Activated T-cell treated with anti-CD3 and anti-CD28 coated beads for 4 hours (primary cell): ENCODE results near the gene S100A11.

Source experiments
- DNase-seq: peaks from one replicate; pipeline ENCODE4 v3.0.0-alpha.2; 2020

S100A11 gene

DNA sequence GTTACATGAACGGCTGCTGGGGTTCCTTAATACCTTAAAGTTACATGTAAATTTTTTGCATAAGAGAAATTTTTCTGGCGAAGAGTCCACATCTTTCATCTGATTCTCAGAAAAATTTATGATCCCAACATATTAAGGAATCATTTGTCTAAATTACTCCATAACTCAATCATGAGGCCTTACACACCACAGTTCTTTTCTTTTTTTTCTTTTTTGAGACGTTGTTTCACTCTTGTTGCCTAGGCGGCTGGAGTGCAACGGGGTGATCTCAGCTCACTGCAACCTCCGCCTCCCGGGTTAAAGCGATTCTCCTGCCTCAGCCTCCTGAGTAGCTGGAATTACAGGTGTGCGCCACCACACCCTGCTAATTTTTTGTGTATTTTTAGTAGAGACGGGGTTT lies 2.1 kb upstream of the S100A11 start:
- no peak for DNase-seq

DNA sequence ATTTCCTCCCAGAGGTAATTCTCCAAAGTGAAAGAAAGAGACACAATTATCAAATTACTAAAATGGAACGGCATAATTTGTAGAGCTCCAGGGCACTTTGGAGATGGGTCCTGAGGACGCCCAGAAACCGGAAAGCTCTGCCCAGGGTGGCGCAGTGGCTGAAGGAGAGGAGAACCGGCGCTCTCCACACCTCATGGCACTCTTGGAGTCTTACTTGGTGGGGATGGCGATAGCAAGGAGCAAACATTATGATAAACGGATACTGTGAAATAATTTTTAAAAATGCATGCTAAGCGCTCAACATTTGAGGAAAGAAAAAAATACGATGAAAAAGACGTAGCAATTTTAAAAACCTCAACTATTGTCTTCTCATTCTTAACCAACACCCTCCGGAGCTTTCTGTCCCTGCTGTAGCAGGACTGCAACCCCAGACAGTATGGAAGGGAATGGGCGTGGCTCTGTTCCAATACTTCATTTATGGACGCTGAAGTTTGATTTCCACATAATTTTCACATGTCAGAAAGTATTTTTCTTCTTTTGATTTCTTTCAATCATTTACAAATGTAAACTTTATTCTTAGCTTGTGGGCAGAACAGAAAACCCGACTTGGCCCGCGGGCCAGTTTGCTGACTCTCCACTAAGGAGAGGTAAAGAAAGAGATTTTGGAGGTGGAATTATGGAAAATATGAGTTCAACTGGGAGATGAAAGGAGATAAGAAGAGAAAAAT lies 1.1 kb downstream of the S100A11 start:
- no peak for DNase-seq

DNA sequence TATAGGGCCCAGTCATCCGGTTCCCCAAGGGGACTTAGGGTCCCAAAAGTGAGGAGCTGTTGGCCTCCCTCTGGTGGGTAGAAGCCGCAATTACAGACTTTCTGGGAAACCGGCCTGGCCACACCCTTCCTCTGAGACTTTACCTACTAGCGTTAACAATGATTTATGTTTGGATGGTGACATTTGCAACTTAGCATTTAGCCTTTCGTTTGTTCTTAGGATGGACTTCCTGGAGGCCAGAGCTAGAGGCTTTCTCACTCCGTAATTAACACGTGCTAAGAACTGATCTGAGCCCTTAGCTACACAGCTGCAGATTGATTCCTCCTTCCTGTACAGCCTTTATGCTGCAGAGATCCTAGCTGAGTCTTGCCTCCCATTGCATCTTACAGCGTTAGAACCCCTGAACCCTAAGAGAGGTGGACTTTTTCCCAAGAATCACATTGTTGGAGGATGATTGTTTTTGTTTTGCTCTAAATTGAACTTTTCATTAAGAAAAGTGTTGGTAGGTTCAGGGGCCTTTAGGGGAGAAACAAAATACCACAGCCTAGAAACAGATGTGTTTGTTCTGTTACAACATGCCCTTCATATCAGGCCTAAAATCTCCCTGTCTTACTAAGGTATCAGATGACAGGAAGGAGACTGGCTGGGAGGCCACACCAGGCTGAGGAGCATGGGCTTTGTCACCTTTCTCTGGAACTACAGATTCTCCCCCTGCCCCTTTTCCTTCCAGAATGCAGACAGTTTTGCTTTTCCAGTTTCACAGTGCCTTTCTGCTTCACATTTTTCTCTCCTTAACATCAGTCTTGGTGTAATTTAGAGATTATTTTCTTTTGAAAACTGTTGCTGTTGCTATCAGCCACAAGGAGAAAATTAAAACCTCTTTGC lies 1.9 kb downstream of the S100A11 start:
- peak; percentile 43 for DNase-seq

DNA sequence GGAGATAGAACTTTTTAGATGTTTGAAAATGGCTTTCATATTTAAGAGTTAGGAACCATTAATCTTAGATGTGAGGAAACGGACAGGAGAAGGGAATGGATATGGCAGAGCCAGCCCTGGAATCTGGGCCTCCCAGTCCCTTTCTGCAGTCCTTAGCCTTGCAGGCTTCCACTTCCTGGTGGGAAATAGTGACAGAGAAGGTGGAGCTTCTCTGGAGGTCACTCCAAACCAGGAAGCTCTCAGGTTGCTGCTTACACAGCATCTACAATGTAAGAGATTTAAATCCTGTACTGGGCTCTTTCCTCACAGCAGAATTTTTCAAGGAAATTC lies 2.5 kb downstream of the S100A11 start:
- DNase-seq = no peak

DNA sequence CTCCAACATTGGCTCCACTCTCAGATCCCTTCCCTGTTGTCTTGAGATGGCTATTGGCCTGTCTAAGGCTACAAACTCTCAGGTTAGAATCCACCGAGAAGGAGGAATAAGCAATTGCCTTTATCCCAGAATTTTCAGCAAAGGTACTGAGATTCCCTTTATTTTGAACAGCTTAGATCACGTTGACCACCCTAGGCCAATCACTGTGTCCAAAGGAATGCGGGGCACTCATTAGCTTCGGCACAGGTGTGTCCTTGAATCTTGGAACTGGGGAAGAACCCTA lies 6.9 kb downstream of the S100A11 start:
- DNase-seq = no peak

DNA sequence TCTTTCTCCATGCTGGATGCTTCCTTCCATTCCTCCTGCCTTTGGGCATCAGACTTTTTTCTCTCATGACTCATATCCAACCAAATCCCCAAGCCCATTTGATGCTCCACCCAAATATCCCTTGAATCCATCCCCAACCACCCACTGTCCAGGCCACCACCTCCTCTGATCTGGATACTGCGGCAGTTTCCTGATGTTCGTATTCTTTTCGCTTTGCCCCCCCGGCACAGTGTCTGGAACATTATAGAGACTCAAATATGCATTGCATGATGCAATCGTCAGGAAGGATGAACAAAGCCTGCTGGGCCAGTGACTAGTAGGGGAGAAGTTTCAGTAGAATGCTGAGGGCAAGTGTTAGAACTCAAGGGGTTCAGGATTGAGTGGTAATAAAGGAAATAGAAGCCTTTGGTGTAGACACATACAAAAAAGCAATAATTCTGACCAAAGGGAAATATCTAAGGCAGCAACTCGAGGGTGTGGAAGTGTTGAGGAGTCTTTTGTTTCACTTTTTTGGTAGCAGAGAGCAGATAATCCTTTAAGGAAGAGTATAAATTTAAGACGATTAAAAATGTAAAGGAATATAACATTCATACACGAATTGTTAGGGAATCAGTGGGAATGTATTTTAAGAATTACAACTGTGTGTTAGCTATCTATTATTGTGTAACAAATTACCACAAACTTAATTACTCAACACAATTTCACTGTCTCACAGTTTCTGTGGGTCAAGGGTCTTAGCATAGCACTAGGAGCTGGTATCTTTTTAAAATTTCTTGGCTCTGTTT lies 7.5 kb downstream of the S100A11 start:
- no peak for DNase-seq

DNA sequence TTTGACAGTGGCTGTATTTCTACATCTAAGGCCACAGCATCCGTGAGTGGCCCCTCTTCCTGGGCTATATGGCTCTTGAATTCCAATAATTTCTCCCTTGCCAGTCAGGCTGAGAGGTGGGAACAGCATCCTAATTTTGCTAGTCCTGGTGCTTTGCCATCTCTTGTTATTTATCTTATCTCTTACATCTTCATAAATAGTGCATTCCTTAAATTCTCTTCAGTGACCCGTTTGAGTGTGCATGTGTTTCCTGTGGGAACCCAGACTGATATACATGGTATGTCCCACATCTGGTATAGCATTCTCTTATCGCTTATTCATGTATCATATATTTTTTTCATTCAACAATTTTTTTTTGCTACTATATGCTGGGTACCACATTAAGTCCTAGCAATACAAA lies 9.9 kb downstream of the S100A11 start:
- no peak for DNase-seq

DNA sequence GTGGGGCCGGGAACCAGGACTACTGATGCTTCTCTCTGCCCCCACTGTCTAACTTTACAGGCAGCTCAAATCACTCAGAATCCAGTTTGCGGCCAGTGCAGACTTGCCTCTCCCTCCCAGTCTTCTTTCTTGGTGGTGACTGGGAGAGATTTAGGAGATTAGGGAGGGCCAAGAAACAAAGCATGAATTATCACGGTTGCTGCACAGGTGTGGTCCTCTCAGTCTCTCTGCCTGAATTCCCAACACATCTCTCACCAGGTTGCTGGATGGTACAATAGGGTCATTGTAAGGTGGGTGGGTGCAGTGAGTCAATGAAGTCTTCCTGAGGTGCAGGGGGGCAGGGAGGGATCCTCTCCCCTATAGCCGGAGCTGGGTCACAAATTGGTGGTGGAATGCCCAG lies 12.6 kb downstream of the S100A11 start:
- DNase-seq = no peak

DNA sequence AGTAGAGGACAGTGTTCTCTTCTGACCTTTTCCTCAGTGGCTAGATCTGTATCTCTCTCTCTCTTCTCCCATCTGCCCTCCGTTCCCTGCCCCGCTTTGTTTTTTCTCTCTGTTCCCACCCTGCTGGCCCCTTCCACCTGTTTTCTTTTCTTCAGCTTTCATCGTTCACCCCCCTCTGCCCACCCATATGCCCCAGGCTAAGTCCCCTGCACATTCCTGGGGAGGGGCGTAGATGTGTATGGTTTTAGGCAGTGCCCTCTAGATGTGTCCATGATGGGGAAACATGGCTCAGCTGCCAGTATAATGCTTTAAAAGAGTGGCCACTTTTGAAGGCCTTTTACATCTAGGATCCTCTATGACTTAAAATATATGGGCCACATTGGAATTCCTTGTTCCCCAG lies 13.6 kb downstream of the S100A11 start:
- DNase-seq = no peak

DNA sequence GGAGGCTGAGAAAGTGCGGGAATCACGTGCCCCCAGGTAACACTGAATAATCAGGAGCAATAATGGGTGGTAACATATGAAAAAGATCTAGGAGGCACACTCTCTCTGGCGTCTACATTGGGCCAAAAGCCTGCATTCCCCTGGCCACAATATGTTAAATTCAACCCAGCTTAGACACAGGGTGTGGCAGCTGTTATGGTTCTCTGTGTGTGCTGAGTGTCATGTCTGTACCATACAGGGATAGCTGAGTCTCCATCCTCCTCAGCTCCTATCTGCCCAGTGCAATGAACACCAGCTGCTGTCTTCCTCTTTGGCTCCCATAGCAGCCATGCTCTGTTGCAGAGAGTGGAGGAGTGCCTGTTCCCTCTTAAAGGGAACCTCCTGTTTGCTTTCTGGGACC lies 14.3 kb downstream of the S100A11 start:
- no peak for DNase-seq

DNA sequence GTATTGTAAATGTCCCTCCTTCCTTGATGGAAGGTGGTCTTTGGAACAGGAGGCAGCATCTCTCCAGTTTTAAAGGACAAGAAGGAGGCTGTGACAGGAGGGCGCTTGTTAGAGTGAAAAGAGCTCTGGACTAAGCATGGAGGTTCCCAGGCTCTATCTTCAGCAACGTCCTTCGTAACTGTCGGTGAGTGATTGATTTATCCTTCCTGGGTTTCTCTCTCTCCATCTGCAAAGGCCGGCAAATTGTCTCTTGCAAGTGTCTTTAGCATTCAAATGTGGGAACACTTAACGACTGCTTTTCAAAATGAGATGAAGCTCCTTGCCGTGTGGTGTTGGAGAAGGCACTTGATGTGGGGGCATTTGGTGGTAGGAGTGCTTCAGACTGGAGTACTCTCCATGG lies 15.2 kb downstream of the S100A11 start:
- DNase-seq = no peak

DNA sequence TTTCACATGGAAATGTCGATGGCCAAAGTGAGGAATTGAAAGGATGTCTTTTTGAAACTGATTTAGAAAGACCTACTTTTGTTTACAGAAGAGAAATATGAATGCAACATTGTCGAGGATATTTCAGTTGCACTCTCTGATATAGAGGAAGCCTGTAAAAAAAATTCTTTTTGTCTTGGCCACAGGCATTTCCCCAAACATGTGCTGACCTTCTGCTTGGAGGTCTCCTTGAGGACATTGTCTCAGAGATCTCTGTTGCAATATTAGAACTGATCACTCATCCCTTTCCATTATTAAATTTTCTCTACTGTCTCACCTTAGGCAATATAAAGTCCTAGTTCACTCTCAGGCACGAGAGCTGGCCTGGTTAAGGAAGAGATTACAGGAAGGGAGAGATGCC lies 16.0 kb downstream of the S100A11 start:
- no peak for DNase-seq

DNA sequence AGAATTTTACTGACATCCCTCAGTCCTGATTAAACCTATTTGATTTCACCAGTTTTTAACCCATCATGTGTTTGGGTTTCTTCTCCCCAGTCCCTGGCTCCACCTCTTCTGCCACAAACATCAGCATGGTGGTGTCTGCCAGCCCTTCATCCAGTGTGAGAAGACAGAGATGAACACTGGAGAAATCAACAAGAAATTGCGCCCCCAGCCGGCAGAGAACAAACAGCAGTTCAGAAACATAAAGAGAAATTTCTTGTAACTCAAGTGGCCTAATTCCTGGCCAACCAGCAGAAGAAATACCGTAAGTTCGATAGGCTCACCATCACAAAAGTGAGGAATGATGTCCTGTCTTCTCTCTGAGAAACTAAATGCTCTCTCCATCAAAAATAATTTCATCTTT lies 18.3 kb downstream of the S100A11 start:
- no peak for DNase-seq

DNA sequence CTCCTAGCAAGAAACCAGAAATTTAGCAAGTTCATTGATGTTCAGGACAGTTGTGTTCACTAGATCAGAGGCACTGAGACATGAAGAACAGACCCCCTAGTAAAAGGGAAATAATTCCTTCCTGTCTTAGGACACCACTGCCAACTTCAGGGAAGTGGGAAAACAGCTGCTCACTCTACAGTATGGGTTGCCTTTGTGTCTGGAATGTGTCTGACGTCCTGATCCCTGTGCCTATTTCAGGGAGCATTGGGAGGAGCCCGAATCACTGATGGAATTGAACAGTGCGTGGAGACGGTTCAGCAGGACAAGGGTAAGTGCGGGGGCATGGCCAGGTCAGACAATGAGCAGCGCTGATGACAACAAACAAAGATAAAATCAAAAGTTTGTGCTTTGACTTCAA lies 21.0 kb downstream of the S100A11 start:
- no peak for DNase-seq

DNA sequence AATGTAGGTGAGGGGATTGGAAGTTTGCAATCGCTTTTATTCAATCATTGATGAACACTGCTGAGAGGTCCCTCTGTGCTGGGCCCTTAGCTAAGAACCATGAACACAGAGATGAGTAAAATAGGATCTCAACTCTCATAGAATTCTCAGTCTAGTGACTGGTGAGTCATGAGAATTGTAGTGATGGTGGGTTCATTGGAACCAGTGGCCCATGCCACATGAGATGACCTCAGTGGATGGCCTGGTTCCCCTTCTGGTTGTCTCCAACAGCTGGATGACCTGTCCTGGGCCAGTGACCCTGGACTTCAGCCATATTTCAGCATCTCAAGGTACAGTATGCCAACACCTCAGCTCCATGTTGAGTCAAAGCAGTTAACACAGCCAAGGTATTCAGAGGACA lies 21.9 kb downstream of the S100A11 start:
- no peak for DNase-seq

DNA sequence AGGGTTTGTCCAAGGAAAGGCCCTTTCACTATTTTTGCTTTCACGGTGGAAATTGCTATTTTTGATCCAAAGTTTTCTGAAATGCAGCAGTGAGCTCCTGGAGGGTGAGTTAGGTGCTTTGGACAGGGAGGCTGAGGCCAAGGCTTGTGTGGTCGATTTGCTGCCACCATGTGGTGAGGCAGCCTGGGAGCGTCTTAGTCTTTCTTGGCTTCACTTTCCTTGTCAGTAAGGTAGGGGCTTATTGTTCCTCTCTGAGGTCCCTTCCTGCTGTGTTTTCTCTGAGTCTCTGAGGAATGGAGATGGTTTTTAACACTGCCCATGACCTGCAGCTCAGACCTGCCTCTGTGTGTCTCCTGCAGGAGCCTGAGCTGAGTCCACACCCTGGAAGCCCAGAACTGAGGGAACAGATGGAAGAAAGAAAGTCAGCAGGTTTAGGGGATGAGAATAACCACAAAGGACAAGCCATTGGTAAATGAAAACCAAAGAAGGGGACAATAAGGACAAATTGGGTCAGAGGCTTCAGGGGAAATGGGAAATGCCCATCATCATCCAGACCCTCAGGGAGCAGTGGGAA lies 23.1 kb downstream of the S100A11 start:
- DNase-seq = no peak

DNA sequence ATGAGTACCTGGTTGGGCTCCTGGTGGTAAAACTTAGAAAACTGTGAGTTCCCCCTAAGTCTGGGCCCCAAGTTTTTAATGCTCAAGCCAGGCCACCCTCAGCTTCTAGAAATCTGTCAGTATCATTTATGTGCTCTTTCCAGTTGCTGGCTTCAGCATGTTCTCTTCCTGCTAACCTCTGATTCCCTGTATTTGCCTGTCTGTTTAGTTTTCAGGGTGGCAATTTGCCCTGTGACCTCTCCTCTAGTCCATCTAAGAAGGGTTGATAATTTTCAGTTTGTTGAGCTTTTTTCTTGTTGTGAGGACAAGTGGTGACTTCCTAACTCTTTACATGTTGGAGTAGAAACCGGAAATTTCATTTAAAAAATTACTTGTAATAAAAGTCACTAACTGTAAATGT lies 27.1 kb downstream of the S100A11 start:
- DNase-seq = no peak

DNA sequence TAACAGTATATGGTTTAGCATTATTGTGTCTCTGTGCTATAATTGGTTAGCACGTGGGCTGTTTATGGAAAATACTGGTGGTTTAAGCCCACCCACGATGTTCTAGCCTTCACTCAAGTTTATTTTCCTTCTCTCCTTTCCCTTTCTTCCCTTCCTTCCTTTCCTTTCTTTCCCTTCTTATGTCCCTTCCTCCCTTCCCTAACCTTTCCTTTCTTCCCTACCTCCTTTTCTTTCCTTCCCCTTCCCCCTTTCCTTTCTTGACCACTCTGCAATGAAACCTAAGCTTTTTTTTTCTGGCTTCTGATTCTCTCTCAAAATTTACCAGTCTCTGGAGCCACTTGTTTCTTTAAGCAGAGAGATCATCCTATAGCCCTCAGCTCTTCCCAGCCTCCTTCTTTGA lies 29.8 kb downstream of the S100A11 start:
- DNase-seq = no peak

DNA sequence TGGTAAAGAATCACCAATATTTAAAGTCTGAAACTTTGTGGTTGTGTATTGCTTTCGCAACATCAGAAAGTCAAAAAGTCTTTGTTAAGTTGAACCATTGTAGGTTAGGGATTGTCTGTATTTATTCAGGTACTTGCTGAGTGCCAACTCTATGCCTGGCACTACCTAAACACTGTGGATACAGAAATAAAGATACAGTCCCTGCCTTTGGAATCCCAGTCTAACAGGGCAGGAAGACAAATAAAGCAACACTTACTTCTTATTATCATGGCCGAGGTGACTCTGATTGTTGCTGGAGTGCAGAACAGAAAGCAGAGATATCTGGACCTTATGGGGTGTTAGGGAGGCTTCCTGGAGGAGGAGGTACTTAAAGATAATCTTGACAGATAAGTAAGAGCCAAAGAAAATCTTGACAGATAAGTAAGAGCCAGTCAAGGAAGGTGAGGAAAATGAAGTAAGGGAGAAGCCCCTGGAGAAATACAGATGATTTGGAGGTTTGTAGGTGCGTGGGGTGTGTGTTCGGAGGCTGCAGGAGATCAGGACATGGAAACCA lies 31.4 kb downstream of the S100A11 start:
- no peak for DNase-seq

DNA sequence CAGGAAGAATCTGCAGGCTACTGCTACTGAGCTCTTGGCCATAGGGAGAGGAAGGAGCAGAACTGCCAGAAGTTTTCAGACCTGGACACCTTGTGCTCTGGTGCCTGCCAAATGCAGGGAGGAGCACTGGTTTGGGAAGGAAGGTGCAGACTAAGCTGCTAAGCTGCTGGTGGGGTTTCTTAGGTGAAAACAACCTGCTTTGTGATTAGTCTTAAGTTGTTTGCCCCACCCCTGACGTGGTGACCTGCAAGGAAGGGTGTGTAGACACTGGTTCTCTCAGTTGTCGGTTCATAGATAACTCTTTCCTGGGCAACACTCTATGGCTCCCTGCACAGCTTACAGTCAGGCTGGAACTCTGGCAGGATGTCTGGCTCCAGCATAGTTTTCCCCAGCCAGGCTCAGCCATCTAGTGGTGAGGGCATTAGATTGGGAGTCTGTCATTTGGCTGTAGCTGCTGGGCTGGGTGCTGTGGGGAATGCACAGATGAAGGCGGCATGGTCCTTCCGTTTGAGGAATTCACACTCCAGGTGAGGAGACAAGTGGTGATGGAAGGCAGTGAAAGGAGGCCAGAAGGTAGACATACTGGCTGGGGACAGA lies 32.9 kb downstream of the S100A11 start:
- no peak for DNase-seq

DNA sequence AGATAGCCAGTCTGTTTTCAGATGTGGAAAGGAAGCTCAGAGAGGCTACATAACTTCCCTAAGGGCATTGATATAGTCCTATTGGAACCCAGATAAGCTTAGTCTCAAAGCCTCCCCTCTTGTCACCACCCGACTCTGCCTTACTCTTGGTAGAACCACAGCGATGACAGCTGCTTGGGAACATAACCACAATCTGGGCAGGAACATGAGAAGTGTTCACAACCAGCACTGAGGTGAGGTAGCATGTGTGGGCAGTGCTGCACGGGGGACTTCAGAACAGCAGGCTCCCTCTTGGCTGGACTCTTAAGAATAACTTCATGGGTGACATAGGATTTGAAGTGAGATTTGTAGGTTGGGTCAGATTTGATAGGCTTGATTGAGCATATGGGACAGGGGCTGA lies 33.8 kb downstream of the S100A11 start:
- no peak for DNase-seq

DNA sequence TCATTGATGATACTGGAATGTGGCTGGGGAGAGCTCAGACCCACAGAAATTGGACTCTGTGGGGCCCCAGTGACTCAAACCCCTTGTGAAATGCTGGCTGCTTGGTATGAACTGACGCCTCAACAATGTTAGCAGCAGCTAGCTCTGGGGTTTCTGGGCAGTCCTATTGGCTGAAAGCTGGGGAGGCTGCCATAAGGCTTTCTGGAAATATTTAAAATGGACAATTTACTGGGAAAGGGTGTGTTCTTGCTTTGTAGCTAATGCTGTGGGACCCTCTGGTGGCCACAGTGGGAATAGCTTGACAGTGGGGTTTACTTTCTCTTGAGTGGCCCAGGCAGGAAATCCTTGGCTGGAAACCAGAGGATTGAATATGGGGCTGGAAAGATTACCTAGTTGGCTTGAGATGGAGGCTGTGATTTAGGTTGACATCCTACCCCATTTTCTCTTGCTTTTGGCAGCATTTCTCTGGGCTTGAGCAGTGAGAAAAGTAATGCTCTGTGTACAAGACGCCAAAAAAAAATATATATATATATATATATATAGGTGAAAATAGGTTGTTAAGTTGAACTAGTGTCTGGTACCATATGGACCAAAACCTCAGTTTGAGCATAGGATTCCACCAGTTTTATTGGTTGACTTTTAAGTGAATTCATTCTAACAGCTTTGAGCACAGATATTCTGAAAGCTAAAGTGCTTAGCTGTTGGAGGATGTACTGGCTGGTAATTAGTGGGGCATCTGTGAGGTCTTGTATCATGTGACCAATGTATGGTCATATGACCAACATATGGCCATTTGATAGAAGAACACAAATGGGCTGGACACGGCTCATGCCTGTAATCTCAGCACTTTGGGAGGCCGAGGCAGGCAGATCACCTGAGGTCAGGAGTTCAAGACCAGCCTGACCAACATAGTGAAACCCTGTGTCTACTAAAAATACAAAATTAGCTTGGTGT lies 34.9 kb downstream of the S100A11 start:
- DNase-seq = peak; percentile 72
